K562 (cell line): ENCODE results near the gene CCDC187. TPM values are rescaled to one million over a fixed set of nuclear protein-coding genes. Genes with fewer than 3 reads are reported as not detected.

Experiments
- ARNT ChIP-seq, 2 experiments: fragments of 450-650 bp; IDR thresholded peaks; 2 replicates each; pipeline ENCODE4 v1.6.1; 2016; ENCODE audit warnings: mild to moderate bottlenecking in 1 of 2
- BCOR ChIP-seq: fragments of 450-650 bp; IDR thresholded peaks from 2 replicates; pipeline ENCODE4 v1.6.1; 2016
- CBX3 ChIP-seq, 2 experiments: IDR thresholded peaks; 1 replicate in 1 of 2; 2 replicates in 1 of 2; pipeline ENCODE4 v1.6.1; 2012; ENCODE audit warnings: inconsistent platforms in 2 of 2, low read length in 2 of 2, borderline replicate concordance in 1 of 2, control low read depth in 1 of 2
- DPF2 ChIP-seq: fragments of 450-650 bp; IDR thresholded peaks from 2 replicates; pipeline ENCODE4 v1.6.1; 2016
- FOXA1 ChIP-seq: fragments of 450-650 bp; IDR thresholded peaks from 2 replicates; pipeline ENCODE4 v1.6.1; 2016; ENCODE audit warnings: mild to moderate bottlenecking, borderline replicate concordance
- HDAC1 ChIP-seq, 2 experiments: fragments of 450-650 bp; IDR thresholded peaks; 2 replicates each; pipeline ENCODE4 v1.6.1; 2016 to 2017; ENCODE audit warnings: inconsistent platforms in 1 of 2, mild to moderate bottlenecking in 1 of 2, moderate library complexity in 1 of 2
- MAZ ChIP-seq, 2 experiments: fragments of 450-650 bp in 1 of 2; sonication (generic) in 1 of 2; formaldehyde crosslinking; IDR thresholded peaks in 1 of 2; conservative IDR thresholded peaks in 1 of 2; 2 replicates each; pipeline versions ENCODE4 v1.4.0 to v1.5.0; 2020; ENCODE audit warnings: mild to moderate bottlenecking in 1 of 2, missing genetic modification reagents in 1 of 2
- THRAP3 ChIP-seq: fragments of 450-650 bp; IDR thresholded peaks from 2 replicates; pipeline ENCODE4 v1.6.1; 2016; ENCODE audit warnings: mild to moderate bottlenecking, inconsistent platforms, borderline replicate concordance
- polyA plus RNA-seq, 8 experiments: library from polyadenylated mRNA; depleted of rRNA in 4 of 8; stranded (reverse) in 5 of 8; unstranded in 3 of 8; fragments of >200 nt; fragmentation: Nextera tagmentation in 2 of 8; fragmentation: Illumina TruSeq in 1 of 8; extraction: Ambion mirVana in 2 of 8; extraction: Trizol in 1 of 8; gene quantifications; 2 replicates each; pipeline versions ENCODE4 v1.2.1 to v1.2.3, GENCODE V29; 2011 to 2014; ENCODE audit warnings: inconsistent platforms in 1 of 8, missing spikeins in 1 of 8
- total RNA-seq, 7 experiments: library from RNA; depleted of rRNA in 6 of 7; stranded (reverse); fragments of >200 nt in 6 of 7; fragmentation: Illumina TruSeq in 2 of 7; extraction: Trizol in 2 of 7; gene quantifications; 2 replicates each; pipeline versions ENCODE4 v1.2.1 to v1.2.3, GENCODE V29; 2011 to 2021; ENCODE audit warnings: low replicate concordance in 1 of 7
- TF ChIP-seq, protein P1 (sequence below): fragments of 450-650 bp; formaldehyde crosslinking; conservative IDR thresholded peaks from 2 replicates; pipeline ENCODE4 v1.4.0; 2022; ENCODE audit warnings: mild to moderate bottlenecking, missing genetic modification characterization
- TF ChIP-seq, protein P2 (sequence below): fragments of 450-650 bp; IDR thresholded peaks from 2 replicates; pipeline ENCODE4 v1.6.1; 2016; ENCODE audit warnings: antibody characterized with exemption
- TF ChIP-seq, protein P3 (sequence below), 2 experiments: fragments of 450-650 bp; IDR thresholded peaks; 2 replicates each; pipeline ENCODE4 v1.6.1; 2016; ENCODE audit warnings: mild to moderate bottlenecking in 2 of 2, borderline replicate concordance in 1 of 2, low read depth in 1 of 2, moderate library complexity in 1 of 2
- TF ChIP-seq, protein P4 (sequence below): fragments of 250-450 bp; sonication (Bioruptor Pico); IDR thresholded peaks from 2 replicates; pipeline ENCODE4 v1.5.0; 2022; ENCODE audit warnings: mild to moderate bottlenecking

CCDC187 gene
- total and polyA plus RNA-seq, 9 of the 15 experiments (the other 6 are each of a cell fraction or from before 2014, with no cell fraction given), result not detected

DNA sequence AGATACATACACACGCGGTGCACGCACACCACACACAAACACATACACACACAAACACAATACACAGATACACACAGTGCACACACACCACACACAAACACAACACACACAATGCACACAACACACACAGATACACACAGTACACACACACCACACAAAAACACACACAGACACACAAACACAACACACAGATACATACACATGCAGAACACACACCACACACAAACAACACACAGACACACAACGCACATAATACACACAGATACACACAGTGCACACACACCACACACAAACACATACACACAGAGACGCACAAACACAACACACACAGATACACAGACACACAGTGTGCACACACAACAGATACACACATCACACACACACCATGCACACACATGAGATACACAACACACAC, 5.9 kb upstream of the CCDC187 start (continued):
- TF ChIP-seq HDAC1 (IDR thresholded peaks at IDR 0.05), result peak in 1 of 2 experiments; percentile 55; a peak in 1 of 4 replicates
- TF ChIP-seq MAZ (CRISPR knock-in tag; conservative IDR thresholded peaks at IDR 0.05 in 1 of 2, IDR thresholded peaks at IDR 0.05 in 1 of 2), result no peak
- TF ChIP-seq BCOR, result peak; percentile 73; the same call in 1 of the 2 replicates
- TF ChIP-seq, protein P1, sequence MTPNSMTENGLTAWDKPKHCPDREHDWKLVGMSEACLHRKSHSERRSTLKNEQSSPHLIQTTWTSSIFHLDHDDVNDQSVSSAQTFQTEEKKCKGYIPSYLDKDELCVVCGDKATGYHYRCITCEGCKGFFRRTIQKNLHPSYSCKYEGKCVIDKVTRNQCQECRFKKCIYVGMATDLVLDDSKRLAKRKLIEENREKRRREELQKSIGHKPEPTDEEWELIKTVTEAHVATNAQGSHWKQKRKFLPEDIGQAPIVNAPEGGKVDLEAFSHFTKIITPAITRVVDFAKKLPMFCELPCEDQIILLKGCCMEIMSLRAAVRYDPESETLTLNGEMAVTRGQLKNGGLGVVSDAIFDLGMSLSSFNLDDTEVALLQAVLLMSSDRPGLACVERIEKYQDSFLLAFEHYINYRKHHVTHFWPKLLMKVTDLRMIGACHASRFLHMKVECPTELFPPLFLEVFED (CRISPR knock-in tag), result peak; percentile 57; the same call in 1 of the 2 replicates
- TF ChIP-seq DPF2, result 0 out of 2 replicates have a peak, but pooled peaks have one; percentile 11
- TF ChIP-seq, protein P2, sequence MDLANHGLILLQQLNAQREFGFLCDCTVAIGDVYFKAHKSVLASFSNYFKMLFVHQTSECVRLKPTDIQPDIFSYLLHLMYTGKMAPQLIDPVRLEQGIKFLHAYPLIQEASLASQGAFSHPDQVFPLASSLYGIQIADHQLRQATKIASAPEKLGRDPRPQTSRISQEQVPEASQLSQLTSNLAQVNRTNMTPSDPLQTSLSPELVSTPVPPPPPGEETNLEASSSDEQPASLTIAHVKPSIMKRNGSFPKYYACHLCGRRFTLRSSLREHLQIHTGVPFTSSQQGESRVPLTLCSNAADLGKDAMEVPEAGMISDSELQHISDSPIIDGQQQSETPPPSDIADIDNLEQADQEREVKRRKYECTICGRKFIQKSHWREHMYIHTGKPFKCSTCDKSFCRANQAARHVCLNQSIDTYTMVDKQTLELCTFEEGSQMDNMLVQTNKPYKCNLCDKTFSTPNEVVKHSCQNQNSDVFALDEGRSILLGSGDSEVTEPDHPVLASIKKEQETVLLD, result peak; percentile 47; the same call in 1 of the 2 replicates
- TF ChIP-seq FOXA1, result no peak
- TF ChIP-seq, protein P3, sequence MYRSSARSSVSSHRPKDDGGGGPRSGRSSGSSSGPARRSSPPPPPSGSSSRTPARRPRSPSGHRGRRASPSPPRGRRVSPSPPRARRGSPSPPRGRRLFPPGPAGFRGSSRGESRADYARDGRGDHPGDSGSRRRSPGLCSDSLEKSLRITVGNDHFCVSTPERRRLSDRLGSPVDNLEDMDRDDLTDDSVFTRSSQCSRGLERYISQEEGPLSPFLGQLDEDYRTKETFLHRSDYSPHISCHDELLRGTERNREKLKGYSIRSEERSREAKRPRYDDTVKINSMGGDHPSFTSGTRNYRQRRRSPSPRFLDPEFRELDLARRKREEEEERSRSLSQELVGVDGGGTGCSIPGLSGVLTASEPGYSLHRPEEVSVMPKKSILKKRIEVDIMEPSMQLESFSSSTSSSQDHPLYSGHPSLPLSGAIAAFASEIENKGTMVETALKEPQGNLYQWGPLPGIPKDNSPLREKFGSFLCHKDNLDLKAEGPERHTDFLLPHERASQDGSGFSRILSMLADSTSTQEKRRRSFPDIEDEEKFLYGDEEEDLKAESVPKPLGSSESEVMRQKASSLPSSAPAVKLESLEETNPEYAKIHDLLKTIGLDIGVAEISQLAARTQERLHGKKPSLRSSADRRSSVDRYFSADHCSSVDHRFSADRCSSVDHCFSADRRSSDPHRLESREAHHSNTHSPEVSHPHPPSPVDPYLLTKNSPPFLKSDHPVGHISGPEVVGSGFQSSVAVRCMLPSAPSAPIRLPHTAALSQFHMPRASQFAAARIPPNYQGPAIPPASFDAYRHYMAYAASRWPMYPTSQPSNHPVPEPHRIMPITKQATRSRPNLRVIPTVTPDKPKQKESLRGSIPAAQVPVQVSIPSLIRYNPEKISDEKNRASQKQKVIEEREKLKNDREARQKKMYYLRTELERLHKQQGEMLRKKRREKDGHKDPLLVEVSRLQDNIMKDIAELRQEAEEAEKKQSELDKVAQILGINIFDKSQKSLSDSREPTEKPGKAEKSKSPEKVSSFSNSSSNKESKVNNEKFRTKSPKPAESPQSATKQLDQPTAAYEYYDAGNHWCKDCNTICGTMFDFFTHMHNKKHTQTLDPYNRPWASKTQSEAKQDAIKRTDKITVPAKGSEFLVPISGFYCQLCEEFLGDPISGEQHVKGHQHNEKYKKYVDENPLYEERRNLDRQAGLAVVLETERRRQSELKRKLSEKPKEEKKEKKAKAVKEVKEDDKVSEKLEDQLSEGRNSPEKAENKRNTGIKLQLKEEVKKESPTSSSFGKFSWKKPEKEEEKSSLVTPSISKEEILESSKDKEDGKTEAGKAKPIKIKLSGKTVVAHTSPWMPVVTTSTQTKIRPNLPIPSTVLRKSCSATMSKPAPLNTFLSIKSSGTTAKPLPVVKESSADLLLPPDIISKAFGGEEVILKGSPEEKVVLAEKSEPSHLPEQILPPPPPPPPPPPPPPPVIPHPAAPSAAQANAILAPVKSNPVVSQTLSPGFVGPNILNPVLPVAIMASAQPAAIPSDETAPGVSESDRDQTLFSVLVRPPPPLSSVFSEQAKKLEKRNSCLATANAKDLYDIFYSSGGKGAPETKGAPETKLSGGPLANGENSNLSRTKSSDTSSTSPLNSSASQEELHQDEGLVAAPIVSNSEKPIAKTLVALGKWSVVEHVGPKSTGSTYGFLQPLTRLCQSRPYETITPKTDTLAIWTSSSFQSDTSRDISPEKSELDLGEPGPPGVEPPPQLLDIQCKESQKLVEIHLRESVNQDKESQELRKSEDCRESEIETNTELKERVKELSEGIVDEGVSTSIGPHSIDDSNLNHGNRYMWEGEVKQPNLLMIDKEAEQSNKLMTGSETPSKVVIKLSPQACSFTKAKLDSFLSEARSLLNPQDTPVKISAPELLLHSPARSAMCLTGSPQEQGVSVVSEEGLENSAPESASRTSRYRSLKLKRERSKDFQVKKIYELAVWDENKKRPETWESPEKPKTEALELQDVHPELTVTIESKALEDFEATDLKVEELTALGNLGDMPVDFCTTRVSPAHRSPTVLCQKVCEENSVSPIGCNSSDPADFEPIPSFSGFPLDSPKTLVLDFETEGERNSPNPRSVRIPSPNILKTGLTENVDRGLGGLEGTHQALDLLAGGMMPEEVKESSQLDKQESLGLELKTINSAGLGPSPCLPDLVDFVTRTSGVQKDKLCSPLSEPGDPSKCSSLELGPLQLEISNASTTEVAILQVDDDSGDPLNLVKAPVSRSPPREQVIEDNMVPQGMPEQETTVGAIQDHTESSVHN (IDR thresholded peaks at IDR 0.05; ENCODE audit: borderline replicate concordance in 1 of 2, low read depth in 1 of 2), result no peak
- peak in 1 of 2 experiments; percentile 30; a peak in 1 of 4 replicates for TF ChIP-seq ARNT (IDR thresholded peaks at IDR 0.05)
- peak; percentile 76; the same call in 1 of the 2 replicates for TF ChIP-seq THRAP3
- TF ChIP-seq, protein P4, sequence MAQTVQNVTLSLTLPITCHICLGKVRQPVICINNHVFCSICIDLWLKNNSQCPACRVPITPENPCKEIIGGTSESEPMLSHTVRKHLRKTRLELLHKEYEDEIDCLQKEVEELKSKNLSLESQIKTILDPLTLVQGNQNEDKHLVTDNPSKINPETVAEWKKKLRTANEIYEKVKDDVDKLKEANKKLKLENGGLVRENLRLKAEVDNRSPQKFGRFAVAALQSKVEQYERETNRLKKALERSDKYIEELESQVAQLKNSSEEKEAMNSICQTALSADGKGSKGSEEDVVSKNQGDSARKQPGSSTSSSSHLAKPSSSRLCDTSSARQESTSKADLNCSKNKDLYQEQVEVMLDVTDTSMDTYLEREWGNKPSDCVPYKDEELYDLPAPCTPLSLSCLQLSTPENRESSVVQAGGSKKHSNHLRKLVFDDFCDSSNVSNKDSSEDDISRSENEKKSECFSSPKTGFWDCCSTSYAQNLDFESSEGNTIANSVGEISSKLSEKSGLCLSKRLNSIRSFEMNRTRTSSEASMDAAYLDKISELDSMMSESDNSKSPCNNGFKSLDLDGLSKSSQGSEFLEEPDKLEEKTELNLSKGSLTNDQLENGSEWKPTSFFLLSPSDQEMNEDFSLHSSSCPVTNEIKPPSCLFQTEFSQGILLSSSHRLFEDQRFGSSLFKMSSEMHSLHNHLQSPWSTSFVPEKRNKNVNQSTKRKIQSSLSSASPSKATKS, result no peak
- 0 out of 3 replicates have a peak, but pooled peaks of 1 of the 2 experiments have one; percentile 19 for TF ChIP-seq CBX3 (IDR thresholded peaks at IDR 0.05; ENCODE audit: borderline replicate concordance in 1 of 2, low read length in 2 of 2)
